ENCODE data around the gene CEACAM21.

Gene CEACAM21

GRCh38 chr19:41619018-41619556 lies 43.1 kb downstream of the CEACAM21 start:
- DNase-seq (ENCODE audit: low read depth) = no peak

DNA sequence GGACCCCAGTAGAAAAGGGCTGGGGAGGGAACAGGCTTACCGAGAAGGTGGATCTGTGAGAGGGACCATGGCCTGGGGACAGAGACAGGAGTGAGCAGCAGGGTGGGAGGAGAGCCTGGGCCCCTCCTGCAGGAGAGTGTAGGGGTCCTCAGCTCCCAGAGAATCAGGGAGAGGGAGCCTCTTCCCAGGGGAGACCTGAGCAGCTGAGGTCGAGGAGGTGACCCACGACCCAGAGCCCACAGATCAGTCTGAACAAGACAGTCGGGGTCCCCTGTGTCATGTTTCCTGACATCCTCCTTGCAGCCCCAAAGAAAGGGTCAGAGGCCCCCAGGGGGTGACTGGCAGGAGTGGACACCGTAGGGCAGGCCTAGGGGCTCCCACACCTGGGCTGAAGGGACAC lies 44.2 kb downstream of the CEACAM21 start:
- no peak for DNase-seq (ENCODE audit: low read depth)

- DNase-seq (ENCODE audit: low read depth) = no peak
Observed at GRCh38 chr19:41621226-41621625, 45.3 kb downstream of the CEACAM21 start.

DNA sequence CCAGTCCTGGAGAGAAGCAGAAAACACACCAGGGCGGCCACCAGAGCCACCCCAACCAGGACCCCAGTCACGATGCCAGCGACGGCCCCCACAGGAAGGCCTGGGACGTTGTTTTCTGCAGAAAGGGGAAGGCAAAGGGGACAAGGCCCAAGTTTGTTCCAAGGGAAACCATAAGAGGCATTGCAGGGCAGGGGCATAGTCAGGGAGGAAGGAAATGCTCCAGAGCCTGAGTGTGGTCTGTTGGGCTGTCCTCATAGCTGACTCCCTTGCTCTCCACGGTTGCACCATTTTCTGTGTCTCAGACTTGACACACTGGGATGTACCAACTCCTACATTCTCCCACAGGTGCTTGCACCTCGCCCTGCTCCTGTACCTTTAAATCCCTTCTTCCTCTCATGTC lies 45.7 kb downstream of the CEACAM21 start:
- no peak for DNase-seq (ENCODE audit: low read depth)

GRCh38 chr19:41623360-41623759 lies 47.4 kb downstream of the CEACAM21 start:
- DNase-seq (ENCODE audit: low read depth) = no peak

- no peak for DNase-seq (ENCODE audit: low read depth)
Observed at GRCh38 chr19:41624515-41624914, 48.5 kb downstream of the CEACAM21 start.

DNA sequence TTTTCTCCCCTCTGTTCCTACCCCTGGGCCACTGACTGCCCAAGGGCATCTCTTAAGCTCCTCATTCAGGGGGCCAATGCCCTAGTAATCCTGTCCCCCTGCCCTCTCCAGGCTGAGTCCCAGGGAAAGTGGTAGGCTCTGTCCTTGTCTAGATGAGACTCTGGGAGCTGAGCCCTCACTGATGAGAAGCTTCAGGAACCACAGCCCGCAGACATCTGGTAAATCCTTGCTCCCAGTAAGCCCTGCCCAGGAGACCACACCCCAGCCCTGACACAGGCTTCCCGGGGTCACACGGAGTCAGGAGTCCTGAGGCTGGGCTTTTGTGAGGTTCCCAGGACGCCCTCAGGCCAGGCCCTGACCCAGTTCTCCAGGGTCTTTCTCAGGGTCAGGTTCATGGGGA lies 49.0 kb downstream of the CEACAM21 start:
- DNase-seq (ENCODE audit: low read depth) = no peak

DNA sequence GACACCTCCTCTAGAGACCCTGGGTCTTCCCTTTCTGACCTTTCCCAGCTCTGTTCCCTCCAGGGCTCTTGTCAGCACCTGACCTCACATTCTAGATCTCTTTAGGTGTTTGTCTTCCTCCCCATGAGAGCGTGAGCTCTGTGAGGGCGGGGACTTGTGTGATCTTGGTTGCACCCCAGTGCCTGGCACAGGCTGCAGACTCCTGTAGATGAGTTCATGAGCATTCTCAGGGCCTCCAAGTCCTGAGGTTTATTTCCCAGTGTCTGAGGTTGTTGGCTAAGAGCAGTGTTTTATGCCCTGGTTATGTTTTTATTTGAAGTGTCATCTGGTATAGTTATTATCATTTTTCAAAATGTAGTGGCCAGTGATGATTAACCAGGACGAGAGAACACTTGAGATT lies 50.3 kb downstream of the CEACAM21 start:
- DNase-seq (ENCODE audit: low read depth) = no peak

DNA sequence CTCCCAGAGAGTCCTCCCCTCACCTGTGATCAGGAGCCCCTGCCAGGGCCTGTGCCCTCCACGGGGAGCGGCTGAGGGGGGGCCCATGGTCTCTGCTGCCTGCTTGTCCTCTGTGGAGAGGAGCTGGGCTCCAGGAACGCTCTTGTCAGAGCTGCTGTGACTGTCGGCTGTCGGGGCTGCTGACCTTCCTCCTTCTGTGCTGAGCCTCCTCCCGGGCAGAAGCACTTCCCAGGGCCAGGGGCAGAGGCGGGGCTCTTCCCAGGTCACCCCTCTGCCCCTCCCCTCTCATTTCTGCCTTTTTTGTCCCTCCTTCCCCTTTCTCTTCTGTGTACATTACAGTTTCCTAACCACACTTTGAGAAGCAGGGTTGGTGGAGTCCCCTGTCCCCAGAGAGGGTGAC lies 50.9 kb downstream of the CEACAM21 start, which contains the start of gene CEACAM4:
Gene CEACAM4 (minus strand): TSS at position 198 of the 400 bp plus-strand sequence. CDS start 111 bp downstream, at position 87.
- no peak for DNase-seq (ENCODE audit: low read depth)

GRCh38 chr19:41627966-41628675 lies 52.2 kb downstream of the CEACAM21 start:
- no peak for DNase-seq (ENCODE audit: low read depth)
